GM19372 (cell line): ENCODE measurements around the gene FMN2.

ENCODE experiments used
- ATAC-seq: cut with Tn5 transposase; IDR thresholded peaks from one replicate; pipeline ENCODE4 v1.9.1; 2021; ENCODE audit warnings: mild to moderate bottlenecking, low read depth, moderate library complexity; ENCODE audit not compliant: unreplicated experiment

The FMN2 gene

DNA sequence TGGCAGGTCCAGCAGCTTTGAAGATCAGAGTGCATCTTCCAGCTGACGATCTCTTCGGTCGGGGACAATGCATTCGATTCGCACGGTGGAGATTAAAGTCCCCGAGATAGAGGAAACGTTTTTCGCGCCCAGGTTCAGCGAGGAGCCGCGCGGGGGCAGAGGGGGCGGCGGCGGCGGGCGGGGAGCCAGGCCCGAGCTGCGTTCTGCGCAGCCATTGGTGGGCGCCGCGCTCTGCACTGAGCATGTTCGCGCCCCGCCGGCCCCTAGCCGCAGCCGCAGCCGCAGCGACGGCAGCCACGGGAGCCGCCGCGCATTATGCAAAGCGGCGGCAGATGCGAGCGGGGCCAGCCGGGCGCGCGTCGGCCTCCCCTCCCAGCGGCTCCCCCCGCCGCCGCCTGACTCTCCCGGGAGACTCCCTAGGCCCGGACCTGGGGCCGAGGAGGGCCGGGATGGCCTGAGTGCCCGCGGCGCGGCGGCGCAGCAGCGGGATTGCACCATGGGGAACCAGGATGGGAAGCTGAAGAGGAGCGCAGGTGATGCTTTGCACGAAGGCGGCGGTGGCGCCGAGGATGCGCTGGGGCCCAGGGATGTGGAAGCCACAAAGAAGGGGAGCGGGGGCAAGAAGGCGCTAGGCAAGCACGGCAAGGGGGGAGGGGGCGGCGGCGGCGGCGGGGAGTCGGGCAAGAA is at the start of gene FMN2:
TSS of gene FMN2 (plus strand) at position 270 of the 687 bp plus-strand sequence. CDS start at position 497, 227 bp downstream.
- ATAC-seq, result no peak

DNA sequence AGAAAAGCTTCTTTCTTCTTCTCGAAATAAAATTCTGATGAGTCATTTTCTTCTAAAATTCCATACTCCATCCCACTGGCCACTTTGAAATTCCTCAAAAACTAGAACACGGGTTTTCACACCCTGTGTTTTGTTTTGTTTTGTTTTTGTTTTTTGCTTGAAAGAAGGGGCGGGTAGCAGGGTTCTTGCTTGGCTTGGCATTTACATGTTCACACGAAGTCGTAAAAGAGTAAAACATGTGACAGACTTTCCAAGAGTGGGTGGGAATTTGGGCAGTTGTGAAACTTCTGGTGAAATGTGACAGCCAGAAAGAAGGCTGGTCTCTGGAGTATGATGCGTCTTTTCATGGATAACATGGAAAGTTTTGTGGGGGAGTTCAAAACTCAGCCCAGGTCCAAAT is 47.1 kb upstream of the FMN2 start:
- no peak for ATAC-seq

DNA sequence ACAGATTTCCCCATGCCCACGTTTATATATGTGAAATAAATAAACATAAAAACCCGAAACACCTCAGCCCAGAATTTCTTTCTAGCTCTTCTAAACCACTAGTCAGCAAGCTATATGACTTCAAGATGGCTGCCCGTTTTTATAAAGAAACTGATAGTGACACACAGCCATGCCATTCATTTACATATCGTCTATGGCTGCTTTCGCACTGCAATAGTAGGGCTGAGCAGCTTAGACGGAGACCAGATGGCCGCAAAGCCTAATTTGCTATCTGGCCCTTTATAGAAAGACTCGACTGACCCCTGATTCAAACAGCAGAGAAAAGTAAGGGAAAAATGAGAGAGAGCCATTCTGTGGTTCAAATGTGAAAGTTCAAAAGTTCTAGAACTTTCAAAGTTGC is 45.7 kb upstream of the FMN2 start:
- ATAC-seq, result no peak

DNA sequence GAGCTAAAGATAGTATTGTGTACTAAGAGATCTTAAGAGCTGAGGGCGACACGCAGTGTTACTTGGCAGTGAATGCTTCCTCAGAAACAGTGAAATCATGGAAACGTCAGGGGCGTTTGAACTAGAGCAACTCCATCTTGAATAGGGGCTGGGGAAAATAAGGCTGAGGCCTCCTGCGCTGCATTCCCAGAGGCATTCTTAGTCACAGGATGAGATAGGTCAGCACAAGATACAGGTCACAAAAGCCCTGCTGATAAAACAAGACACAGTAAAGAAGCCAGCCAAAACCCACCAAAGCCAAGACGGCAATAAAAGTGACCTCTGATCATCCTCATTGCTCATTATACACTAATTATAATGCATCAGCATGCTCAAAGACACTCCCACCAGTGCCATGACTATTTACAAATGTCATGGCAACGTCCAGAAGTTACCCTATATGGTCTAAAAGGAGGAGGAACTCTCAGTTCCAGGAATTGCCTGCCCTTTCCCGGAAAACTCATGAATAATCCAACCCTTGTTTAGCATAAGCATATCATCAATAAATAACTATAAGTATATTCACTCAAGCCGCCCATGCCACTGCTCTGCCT is 37.5 kb upstream of the FMN2 start:
- ATAC-seq, result no peak

DNA sequence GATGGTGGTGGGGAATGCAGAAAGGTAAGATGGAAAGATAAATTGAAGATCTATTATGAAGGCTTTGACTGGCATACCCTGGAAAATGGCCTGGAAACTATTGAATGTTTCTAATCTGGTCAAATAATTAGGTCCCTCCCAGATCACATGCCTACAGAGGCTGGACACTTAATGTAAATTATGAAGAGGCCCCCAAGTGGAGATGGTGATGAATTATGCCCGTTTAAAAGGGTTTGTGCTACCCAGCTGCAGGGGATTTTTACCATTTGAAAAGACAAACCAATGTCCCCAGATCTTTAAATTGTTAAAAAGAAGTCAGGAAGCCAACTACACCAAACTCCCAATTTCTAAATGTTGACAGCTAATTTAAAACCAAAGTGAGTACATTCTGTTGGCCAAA is 35.7 kb upstream of the FMN2 start:
- ATAC-seq, result no peak

DNA sequence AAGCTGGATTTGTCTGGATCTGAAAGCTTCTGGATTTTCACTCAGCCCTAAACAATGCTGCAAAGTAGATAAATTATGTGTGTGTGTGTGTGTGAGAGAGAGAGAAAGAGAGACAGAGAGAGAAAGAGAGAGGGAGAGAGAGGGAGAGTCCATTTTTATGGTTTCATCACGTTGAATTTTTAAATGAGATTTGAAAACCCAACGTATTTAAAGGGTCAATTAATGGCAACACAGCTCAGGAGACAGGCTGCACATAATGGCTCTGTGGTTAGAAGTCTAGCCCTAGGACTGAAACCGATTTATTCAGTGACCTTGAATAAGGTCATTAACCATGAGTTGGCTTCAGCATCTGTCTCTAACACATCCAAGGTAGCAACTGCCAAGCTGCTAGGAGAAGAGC is 35.3 kb upstream of the FMN2 start:
- no peak for ATAC-seq

DNA sequence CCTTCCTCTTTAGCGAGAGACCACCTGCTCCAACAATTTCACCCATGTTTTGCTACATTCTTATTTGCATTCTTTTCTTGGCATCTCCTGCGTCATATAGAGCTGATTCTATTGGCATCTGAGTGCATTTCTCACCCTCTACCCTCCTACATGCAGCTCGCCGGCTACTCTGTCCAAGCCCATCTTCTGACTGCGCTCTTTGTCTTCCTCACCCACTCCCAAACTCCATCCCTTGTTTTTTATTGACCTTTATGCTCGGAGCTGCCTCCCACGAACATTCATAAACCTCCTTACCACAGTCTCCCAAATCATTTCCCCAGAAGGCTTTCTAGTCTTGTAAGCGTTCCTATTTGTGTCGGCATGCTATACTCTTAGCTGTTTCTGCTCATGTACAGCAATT is 33.6 kb upstream of the FMN2 start:
- no peak for ATAC-seq

DNA sequence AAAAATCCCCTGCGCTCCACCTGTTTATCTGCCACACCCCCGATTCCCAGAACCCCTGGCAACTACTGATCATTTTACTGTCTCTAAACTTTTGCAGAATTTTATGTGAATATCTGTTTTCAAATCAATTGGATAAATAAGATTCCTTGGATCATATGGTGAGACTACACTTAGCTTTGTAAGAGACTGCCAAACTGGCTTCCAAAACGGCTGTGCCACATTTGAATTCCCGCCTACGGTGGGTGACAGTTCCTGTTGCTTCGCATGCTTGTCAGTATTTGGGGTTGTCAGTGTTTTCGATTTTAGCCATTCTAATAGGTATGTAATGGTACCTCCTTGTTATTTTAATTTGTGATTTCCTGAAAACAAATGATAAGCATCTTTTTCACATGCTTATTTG is 22.7 kb upstream of the FMN2 start:
- ATAC-seq, result no peak

DNA sequence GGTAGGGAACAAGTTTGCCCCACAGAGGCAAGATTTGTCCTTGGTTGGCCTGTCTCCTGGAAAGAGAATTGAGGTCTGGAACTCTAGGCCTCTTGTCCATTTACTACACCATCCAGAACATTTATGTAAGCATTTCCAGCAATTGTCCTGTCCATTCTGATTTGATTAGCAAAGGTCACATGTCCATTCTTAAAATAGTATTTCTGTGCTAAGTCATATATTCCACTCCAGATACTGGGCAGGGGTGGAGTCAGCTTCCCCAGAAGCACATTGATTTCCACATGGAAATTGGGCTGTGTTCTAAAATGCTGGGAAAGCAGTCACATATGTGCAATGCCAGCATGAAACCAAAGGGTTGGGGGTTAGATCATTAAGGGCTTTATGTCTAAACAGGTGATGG is 21.5 kb upstream of the FMN2 start:
- no peak for ATAC-seq

DNA sequence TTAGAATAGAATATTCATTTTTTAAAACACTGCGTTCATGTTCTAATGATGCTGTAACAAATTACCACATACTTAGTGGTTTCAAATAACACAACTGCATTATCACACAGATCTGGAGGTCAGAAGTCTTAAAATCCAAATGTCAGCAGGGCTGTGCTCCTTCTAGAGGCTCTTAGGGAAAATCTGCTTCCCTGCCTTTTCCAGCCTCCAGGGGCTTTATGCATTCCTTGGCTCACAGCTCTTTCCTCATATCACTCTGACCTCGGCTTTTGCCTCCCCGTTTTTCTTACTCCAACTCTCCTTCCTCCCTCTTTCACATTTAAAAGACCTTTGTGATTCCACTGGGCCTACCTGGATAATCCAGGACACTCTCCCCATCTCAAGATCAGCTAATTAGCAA is 18.6 kb upstream of the FMN2 start:
- ATAC-seq, result no peak

DNA sequence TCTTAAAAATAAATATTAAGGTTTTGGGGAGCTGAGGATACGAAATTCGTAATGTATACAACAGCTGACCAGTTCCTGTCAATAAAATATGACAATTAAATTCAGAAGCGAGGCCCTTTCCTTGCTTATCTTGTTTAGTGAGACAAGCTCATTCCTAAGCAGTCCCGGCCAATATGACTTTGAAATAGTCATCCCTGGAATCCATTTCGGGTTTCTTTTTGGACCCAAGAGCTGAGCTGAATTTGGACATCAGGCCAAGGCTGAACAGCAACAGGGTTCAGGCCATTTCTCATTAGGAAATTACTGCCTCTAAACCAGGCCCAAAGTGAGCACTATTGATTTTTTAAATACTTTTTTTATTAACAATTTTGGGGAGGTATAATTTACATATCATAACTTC is 17.3 kb upstream of the FMN2 start:
- ATAC-seq, result no peak

DNA sequence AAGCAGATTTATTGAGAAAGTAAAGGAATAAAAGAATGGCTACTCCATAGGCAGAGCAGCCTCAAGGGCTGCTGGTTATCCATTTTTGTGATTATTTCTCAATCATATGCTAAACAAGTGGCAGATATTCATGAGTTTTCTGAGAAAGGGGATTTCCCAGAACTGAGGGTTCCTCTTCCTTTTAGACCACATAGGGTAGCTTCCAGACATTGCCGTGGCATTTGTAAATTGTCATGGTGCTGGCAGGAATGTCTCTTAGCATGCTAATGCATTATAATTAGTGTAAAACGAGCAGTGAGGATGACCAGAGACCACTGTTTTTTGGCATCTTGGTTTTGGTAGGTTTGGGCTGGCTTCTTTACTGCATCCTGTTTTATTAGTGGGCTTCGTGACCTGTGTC is 16.8 kb upstream of the FMN2 start:
- no peak for ATAC-seq

DNA sequence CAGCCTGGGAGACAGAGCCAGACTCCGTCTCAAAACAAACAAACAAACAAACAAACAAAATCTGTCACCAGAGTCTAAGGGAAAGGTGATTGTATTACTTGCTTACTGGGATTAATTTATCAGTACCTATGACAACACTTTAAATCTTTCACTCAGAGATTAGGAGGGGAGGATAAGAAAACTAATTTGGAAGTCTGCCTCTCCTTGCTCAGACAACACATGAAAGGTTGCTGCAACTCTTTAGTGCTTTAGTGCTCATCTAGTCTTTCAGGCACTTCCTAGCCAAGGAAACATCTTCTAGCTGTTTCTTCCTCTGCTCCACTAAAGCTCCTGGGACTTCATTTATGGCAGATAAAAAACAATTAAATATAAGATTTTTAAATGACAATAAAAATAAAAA is 7.3 kb upstream of the FMN2 start:
- ATAC-seq, result no peak

DNA sequence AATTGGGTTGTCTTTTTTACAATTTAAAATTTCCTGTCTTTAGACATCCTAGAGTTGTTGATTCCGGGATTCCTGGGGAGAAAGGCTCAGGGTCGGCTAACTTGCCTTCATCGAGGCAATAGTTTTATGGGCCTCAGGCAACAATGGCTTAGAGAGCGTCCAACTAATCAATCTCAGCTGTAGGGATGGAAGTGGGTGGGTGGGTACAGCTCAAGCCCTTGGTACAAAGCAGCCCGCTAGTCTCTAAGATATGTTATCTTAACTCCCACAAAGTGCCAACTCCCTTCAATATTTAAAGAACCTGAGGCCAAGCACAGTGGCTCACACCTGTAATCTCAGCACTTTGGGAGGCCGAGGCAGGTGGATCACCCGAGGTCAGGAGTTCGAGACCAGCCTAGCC is 6.9 kb upstream of the FMN2 start:
- ATAC-seq, result no peak

DNA sequence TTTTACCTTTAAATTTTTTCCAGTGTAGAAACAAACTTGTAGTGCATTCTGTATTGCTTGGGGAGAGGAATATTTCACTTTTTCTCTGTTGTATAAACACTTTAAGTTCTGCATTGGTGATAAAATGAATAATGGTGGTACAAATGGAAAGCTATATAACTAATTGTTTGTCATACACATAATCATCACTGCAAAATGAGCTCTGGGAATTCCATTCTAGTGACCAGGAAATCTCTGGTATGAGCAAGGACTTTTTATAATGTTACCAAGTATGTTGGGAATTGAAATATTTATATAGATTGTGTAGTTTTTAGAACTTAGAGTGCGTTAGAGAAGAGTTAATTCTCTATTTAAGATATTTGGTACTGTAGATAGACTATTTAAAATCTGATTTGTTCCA is 5.0 kb upstream of the FMN2 start:
- ATAC-seq, result no peak

DNA sequence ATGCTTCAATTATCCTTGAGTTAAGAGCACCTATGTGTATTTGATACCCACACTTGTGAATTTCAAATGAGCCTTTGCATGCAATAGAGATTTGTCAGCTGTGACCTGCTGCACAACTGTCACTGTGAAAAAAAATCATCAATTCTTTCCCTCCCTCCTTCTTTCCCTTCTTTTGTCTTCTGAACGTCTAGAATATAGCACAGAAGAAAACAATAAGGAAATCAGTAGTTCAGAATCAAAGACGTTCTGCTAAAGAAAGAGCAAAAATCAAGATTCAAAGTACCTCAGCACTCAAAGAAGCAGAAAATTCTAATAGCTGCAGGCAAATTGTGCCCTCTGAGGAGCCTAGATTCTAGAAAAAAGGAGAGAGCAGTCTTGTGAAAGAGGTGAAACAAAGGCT is 1.7 kb upstream of the FMN2 start:
- no peak for ATAC-seq

DNA sequence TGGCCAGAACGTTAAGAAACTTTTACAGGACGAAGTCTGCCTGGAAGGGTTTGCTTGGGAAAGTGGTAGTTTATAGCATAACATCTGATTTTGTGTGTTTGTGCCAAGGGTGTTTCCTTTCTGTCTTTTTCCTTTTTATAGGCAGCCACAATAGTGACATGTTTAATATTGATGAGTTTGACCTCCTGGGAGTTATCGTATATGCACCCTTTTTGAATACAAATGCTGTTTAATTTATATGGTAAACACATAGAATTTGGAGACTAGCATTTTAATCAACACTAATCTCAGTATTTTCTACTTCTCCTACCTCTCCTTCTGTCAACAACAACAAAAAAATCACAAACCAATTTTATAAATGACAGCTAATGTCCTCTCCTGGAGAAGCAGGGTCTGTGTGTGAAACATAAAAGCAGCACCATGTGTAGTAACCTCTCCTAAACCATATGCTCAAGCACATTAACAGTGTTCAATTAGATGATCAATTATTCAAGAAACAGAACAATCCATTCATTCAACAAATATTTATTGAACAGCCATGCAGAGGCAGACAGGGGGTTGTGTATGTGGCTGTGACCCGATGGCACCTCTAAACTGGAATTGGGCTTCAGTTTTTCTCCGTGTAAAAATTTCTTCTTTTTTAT is 604 bp upstream of the FMN2 start:
- no peak for ATAC-seq

DNA sequence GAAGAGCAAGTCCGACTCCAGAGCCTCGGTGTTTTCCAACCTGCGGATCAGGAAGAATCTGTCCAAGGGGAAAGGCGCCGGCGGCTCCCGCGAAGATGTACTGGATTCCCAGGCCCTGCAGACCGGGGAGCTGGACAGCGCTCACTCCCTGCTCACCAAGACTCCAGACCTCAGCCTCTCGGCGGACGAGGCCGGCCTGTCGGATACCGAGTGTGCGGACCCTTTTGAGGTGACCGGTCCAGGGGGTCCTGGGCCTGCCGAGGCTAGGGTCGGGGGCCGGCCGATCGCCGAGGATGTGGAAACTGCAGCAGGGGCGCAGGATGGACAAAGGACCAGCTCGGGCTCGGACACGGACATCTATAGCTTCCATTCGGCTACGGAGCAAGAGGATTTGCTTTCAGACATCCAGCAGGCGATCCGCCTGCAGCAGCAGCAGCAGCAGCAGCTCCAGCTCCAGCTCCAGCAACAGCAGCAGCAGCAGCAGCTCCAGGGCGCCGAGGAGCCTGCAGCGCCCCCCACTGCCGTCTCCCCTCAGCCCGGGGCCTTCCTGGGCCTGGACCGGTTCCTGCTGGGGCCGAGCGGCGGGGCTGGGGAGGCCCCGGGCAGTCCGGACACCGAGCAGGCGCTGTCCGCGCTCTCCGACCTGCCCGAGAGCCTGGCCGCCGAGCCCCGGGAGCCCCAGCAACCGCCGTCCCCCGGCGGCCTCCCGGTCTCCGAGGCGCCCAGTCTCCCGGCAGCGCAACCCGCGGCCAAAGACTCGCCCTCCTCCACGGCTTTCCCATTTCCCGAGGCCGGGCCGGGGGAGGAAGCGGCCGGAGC is 827 bp downstream of the FMN2 start:
- no peak for ATAC-seq

DNA sequence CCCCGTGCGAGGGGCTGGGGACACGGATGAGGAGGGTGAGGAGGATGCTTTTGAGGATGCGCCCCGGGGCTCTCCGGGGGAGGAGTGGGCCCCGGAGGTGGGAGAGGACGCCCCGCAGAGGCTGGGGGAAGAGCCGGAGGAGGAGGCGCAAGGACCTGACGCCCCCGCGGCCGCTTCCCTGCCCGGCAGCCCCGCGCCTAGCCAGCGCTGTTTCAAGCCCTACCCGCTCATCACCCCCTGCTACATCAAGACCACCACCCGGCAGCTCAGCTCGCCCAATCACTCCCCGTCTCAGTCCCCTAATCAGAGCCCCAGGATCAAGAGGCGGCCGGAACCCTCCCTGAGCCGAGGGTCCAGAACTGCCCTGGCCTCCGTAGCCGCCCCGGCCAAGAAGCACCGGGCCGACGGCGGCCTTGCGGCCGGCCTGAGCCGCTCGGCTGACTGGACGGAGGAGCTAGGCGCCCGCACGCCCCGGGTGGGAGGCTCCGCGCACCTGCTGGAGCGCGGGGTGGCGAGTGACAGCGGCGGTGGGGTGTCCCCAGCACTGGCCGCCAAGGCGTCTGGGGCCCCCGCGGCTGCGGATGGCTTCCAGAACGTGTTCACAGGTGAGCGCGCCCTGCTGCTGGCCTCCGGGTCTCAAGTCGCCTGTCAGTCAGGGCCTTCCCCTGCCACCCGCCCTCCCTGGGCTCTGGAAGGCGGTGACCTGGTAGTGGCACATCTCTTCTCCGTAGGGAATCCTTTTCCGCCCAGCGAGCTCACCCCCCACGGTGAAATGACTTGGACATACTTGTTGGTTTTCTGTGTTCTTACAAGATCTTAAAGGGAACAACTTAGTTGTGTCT is 1.7 kb downstream of the FMN2 start:
- no peak for ATAC-seq

DNA sequence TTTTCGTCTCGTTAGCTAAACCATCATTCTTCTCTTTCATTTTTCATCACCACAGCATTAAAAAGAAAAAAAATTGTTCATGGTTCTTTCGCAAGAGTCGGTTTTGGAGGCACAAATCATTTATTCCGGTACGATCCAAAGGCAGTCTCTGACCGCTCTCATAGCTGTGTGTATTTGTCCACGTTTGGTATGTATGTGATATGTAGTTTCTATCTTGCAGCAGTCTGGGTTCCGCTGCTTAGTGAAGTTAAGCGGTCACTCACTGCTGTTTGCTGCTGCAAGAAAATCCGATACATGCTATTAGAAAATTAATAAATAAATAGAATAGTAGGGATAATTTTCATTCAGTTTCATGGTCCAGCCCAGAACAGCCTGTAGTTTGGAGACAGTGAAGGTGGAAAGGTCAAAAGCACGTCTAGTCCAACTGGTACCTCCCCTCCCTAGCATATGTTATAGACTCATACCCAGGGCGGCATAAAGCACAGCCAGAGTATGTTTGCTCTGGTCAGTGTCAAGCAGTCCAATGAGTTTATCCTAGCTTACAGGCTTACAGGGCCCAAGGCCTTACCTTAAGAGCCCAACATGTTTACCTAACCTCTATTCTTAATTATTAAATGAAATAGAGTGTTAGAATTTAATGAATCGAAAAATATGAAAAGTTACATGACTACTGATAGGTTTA is 2.5 kb downstream of the FMN2 start:
- no peak for ATAC-seq
